IMR-90 (cell line): Measurements from ENCODE around the gene MALSU1. TPM values are rescaled to one million over a fixed set of nuclear protein-coding genes. Genes with fewer than 3 reads are reported as not detected.

Experiments used
- ATAC-seq: fragments of 200-7000 bp; cut with Tn5 transposase; 2 replicates; pipeline ENCODE4 v1.9.1; 2020; ENCODE audit warnings: low read depth, mild to moderate bottlenecking, moderate library complexity
- BruUV-seq: library from RNA; stranded (reverse); fragments of 400-500 nt; replicated peaks from 2 replicates; lab custom pipeline; 2021; lab: Mats Ljungman, UMichigan
- CTCF ChIA-PET: fragments of 300-600 bp; formaldehyde crosslinking; extraction: SDS; loops from one replicate; lab custom pipeline; 2021; ENCODE audit warnings: antibody characterized with exemption; lab: Yijun Ruan, JAX
- POLR2A ChIA-PET: fragments of 300-600 bp; sonication (Branson Sonifier 250); formaldehyde crosslinking; loops from one replicate; lab custom pipeline; 2022; ENCODE audit warnings: antibody characterized with exemption; ENCODE audit not compliant: unreplicated experiment; lab: Charles Lee
- DNase-seq: peaks from one replicate; pipeline ENCODE4 v3.0.0; 2013
- H2AFZ ChIP-seq: replicated peaks from 2 replicates; pipeline ENCODE3; 2013; ENCODE audit warnings: low read length, mild to moderate bottlenecking; ENCODE audit not compliant: poor library complexity
- H2AK5ac ChIP-seq: 2 replicates; pipeline ENCODE4 v1.6.1; 2013; ENCODE audit warnings: low read depth, low read length, inconsistent platforms
- H2AK9ac ChIP-seq: replicated peaks from 2 replicates; pipeline ENCODE3; 2013; ENCODE audit warnings: mild to moderate bottlenecking, low read depth, low read length, moderate library complexity; ENCODE audit not compliant: poor library complexity
- H2BK120ac ChIP-seq: 2 replicates; pipeline ENCODE4 v1.6.1; 2013; ENCODE audit warnings: low read depth, low read length, inconsistent platforms
- H2BK15ac ChIP-seq: 3 replicates; pipeline ENCODE4 v1.6.1; 2013; ENCODE audit warnings: low read depth, low read length, inconsistent platforms
- H2BK20ac ChIP-seq: 2 replicates; pipeline ENCODE4 v1.6.1; 2013; ENCODE audit warnings: low read depth, mild to moderate bottlenecking, inconsistent platforms, low read length, moderate library complexity
- H2BK5ac ChIP-seq: 2 replicates; pipeline ENCODE4 v1.6.1; 2013; ENCODE audit warnings: mild to moderate bottlenecking, low read depth, low read length, inconsistent platforms; ENCODE audit not compliant: poor library complexity, severe bottlenecking
- H3K14ac ChIP-seq: replicated peaks from 2 replicates; pipeline ENCODE4 v1.6.1; 2013; ENCODE audit warnings: low read depth, low read length, inconsistent platforms
- H3K18ac ChIP-seq: 2 replicates; pipeline ENCODE4 v1.6.1; 2013; ENCODE audit warnings: low read depth, low read length, control low read depth
- H3K23ac ChIP-seq: 2 replicates; pipeline ENCODE4 v1.6.1; 2013; ENCODE audit warnings: low read depth, low read length, inconsistent platforms
- H3K27ac ChIP-seq: 2 replicates; pipeline ENCODE4 v1.5.1; 2013; ENCODE audit warnings: mild to moderate bottlenecking, control low read depth, low read length; ENCODE audit not compliant: insufficient read depth
- H3K27me3 ChIP-seq: 2 replicates; pipeline ENCODE4 v1.6.1; 2013; ENCODE audit warnings: low read length; ENCODE audit not compliant: control insufficient read depth, insufficient read depth
- H3K36me3 ChIP-seq: 2 replicates; pipeline ENCODE4 v1.6.1; 2013; ENCODE audit warnings: low read length, mixed read lengths; ENCODE audit not compliant: control insufficient read depth, insufficient read depth
- H3K4ac ChIP-seq: 2 replicates; pipeline ENCODE4 v1.6.1; 2013; ENCODE audit warnings: low read depth, low read length, inconsistent platforms
- H3K4me1 ChIP-seq: 2 replicates; pipeline ENCODE4 v1.6.1; 2013; ENCODE audit warnings: low read length, mixed read lengths; ENCODE audit not compliant: control insufficient read depth, insufficient read depth
- H3K4me2 ChIP-seq: 2 replicates; pipeline ENCODE4 v1.6.1; 2013; ENCODE audit warnings: low read depth, mild to moderate bottlenecking, control low read depth, low read length, moderate library complexity
- H3K4me3 ChIP-seq: 2 replicates; pipeline ENCODE4 v1.5.1; 2013; ENCODE audit warnings: low read depth, mild to moderate bottlenecking, control low read depth, low read length, moderate library complexity; ENCODE audit not compliant: insufficient read depth
- H3K56ac ChIP-seq: 2 replicates; pipeline ENCODE4 v1.6.1; 2013; ENCODE audit warnings: low read length, inconsistent platforms; ENCODE audit not compliant: insufficient read depth; ENCODE audit errors: extremely low read depth
- H3K79me1 ChIP-seq, 2 experiments: 2 replicates each; pipeline ENCODE4 v1.6.1; 2013; ENCODE audit warnings: low read length in 2 of 2, inconsistent platforms in 1 of 2, low read depth in 1 of 2
- H3K9ac ChIP-seq: 2 replicates; pipeline ENCODE4 v1.6.1; 2013; ENCODE audit warnings: low read depth, low read length, control low read depth
- H3K9me1 ChIP-seq: 2 replicates; pipeline ENCODE4 v1.6.1; 2013; ENCODE audit warnings: low read length, inconsistent platforms; ENCODE audit not compliant: insufficient read depth
- H3K9me3 ChIP-seq: 2 replicates; pipeline ENCODE4 v1.6.1; 2013; ENCODE audit warnings: low read length; ENCODE audit not compliant: control insufficient read depth, insufficient read depth
- H4K20me1 ChIP-seq: 2 replicates; pipeline ENCODE4 v1.6.1; 2013; ENCODE audit warnings: low read length, inconsistent platforms; ENCODE audit not compliant: insufficient read depth
- H4K5ac ChIP-seq: 2 replicates; pipeline ENCODE4 v1.6.1; 2013; ENCODE audit warnings: mild to moderate bottlenecking, low read depth, low read length, control low read depth
- H4K8ac ChIP-seq, 2 experiments: 2 replicates each; pipeline ENCODE4 v1.6.1; 2013; ENCODE audit warnings: low read depth in 2 of 2, low read length in 2 of 2, control low read depth in 1 of 2, inconsistent platforms in 1 of 2
- H4K91ac ChIP-seq: 2 replicates; pipeline ENCODE4 v1.6.1; 2013; ENCODE audit warnings: low read depth, low read length, inconsistent platforms; ENCODE audit not compliant: insufficient read depth
- BHLHE40 ChIP-seq: fragments of 150-350 bp; IDR thresholded peaks from 2 replicates; pipeline ENCODE4 v1.6.1; 2016; ENCODE audit warnings: mild to moderate bottlenecking, low read depth, low read length
- CEBPB ChIP-seq: IDR thresholded peaks from 2 replicates; pipeline ENCODE4 v1.6.1; 2012; ENCODE audit warnings: low read depth, low read length, improper control_type of control experiment
- MAFK ChIP-seq: IDR thresholded peaks from 2 replicates; pipeline ENCODE4 v1.6.1; 2012; ENCODE audit warnings: low read depth, low read length, improper control_type of control experiment
- MAZ ChIP-seq: IDR thresholded peaks from 2 replicates; pipeline ENCODE4 v1.6.1; 2012; ENCODE audit warnings: low read depth, mild to moderate bottlenecking, low read length, improper control_type of control experiment, moderate library complexity, borderline replicate concordance
- NFE2L2 ChIP-seq: fragments of 150-350 bp; IDR thresholded peaks from 2 replicates; pipeline ENCODE4 v1.6.1; 2016; ENCODE audit warnings: low read depth, mild to moderate bottlenecking, low read length
- POLR2A ChIP-seq: IDR thresholded peaks from 2 replicates; pipeline ENCODE4 v1.6.1; 2012; ENCODE audit warnings: mild to moderate bottlenecking, low read depth, low read length
- RAD21 ChIP-seq: IDR thresholded peaks from 2 replicates; pipeline ENCODE4 v1.6.1; 2012; ENCODE audit warnings: low read length, improper control_type of control experiment
- RCOR1 ChIP-seq: IDR thresholded peaks from 2 replicates; pipeline ENCODE4 v1.6.1; 2012; ENCODE audit warnings: mild to moderate bottlenecking, low read length, improper control_type of control experiment; ENCODE audit not compliant: insufficient replicate concordance
- RFX5 ChIP-seq: IDR thresholded peaks from 2 replicates; pipeline ENCODE4 v1.8.0; 2012; ENCODE audit warnings: low read depth, mild to moderate bottlenecking, low read length, moderate library complexity
- SMC3 ChIP-seq: fragments of 150-350 bp; IDR thresholded peaks from 2 replicates; pipeline ENCODE4 v1.6.1; 2016; ENCODE audit warnings: low read depth, mild to moderate bottlenecking, antibody characterized with exemption, low read length, moderate library complexity
- dilution Hi-C: fragments of 300-500 bp; cut with HindIII; formaldehyde crosslinking; loops from one replicate; pipeline ENCODE4 v1.14.3; 2018; ENCODE audit warnings: low sequenced_read_pairs; ENCODE audit not compliant: unreplicated experiment
- in situ Hi-C: fragments of 300-500 bp; cut with MboI; formaldehyde crosslinking; loops from 3 replicates; pipeline ENCODE4 v1.14.3; 2019; ENCODE audit warnings: low sequenced_read_pairs, inconsistent platforms, mixed read lengths
- intact Hi-C: fragments of 100-400 bp; cut with micrococcal nuclease; formaldehyde crosslinking; loops from 2 replicates; pipeline ENCODE4 v1.10.0; 2022
- polyA plus RNA-seq, 3 experiments: library from polyadenylated mRNA; depleted of rRNA; stranded (reverse); fragments of >200 nt; gene quantifications; 2 replicates each; pipeline ENCODE4 v1.2.3, GENCODE V29; 2012; ENCODE audit warnings: low replicate concordance in 1 of 3
- total RNA-seq: library from RNA; depleted of rRNA; stranded (reverse); fragments of >200 nt; gene quantifications from 2 replicates; pipeline ENCODE4 v1.2.3, GENCODE V29; 2012
- TF ChIP-seq, protein P1 (sequence below): conservative IDR thresholded peaks from 2 replicates; pipeline ENCODE4 v1.5.1; 2012; ENCODE audit warnings: mild to moderate bottlenecking, low read depth, low read length, improper control_type of control experiment
- TF ChIP-seq, protein P2 (sequence below): fragments of 150-350 bp; IDR thresholded peaks from 2 replicates; pipeline ENCODE4 v1.6.1; 2016; ENCODE audit warnings: low read depth, mild to moderate bottlenecking, low read length, moderate library complexity, borderline replicate concordance
- TF ChIP-seq, protein P3 (sequence below): fragments of 150-350 bp; IDR thresholded peaks from 2 replicates; pipeline ENCODE4 v1.6.1; 2017; ENCODE audit warnings: mild to moderate bottlenecking, antibody characterized with exemption, low read length, low read depth

MALSU1 gene
- total and polyA plus RNA-seq, 2 of the 4 experiments (the other 2 are of a cell fraction): 30.5 to 36.0 TPM

DNA sequence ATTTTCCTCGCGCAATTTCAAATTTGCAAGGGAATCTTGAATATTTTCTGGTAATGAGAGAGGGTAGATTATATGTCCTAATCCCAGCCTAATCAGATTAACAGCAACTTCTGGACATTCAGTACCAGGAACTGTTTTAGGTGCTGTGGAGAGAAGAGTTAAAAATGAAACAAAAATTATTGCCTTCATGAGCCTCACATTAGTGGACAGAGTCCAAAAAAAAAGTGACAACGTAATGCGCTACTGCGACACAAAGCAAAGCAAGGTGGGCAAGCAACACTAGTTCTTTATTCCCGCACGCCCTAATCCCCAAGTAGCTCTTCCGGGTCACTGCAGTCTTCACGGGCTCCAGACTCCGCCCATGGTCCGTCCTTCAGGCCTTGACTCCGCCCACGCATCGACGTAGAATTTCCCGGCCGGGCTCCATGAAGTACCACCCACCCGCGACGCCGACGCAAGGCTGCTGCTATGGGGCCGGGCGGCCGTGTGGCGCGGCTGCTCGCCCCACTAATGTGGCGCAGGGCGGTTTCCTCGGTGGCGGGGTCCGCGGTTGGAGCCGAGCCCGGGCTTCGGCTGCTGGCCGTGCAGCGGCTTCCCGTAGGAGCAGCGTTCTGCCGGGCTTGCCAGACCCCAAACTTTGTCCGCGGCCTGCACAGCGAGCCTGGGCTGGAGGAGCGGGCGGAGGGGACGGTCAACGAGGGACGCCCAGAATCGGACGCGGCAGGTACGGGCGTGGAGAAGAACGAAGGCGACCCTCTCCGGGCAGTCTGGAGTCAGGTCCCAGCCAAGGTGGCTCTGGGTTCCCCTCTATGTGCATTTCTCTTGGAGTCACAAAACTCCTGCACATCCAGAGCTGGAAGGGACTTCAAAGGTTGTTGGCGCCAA, at the start of gene MALSU1 (continued):
- TF ChIP-seq, protein P1, sequence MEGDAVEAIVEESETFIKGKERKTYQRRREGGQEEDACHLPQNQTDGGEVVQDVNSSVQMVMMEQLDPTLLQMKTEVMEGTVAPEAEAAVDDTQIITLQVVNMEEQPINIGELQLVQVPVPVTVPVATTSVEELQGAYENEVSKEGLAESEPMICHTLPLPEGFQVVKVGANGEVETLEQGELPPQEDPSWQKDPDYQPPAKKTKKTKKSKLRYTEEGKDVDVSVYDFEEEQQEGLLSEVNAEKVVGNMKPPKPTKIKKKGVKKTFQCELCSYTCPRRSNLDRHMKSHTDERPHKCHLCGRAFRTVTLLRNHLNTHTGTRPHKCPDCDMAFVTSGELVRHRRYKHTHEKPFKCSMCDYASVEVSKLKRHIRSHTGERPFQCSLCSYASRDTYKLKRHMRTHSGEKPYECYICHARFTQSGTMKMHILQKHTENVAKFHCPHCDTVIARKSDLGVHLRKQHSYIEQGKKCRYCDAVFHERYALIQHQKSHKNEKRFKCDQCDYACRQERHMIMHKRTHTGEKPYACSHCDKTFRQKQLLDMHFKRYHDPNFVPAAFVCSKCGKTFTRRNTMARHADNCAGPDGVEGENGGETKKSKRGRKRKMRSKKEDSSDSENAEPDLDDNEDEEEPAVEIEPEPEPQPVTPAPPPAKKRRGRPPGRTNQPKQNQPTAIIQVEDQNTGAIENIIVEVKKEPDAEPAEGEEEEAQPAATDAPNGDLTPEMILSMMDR: no peak
- TF ChIP-seq MAFK (no peak), CEBPB (no peak)

DNA sequence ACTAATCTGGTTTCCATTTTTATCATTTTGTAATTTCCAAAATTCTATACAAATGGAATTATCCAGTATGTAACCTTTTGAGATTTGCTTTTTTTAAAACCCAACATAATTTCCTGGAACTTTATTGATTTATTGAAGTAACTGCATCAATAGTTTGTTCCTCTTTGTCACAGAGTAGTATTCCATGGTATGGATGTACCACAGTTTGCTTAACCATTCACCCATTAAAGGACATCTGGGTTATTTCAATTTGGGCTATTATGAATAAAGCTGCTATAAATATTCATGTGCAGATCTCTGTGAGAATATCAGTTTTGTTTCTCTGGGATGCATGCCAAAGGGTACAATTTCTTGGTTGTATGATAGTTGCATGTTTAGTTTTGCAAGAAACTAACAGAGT, 49.7 kb upstream of the MALSU1 start:
- H2AFZ ChIP-seq: no peak overlapping the region
- H4K20me1 ChIP-seq: no peaks in the 10 kb centered on the region
- no peak overlapping the region for H4K8ac ChIP-seq
- H3K18ac ChIP-seq: no peak overlapping the region
- no peak overlapping the region for H3K14ac ChIP-seq
- H2BK5ac ChIP-seq: no peak overlapping the region
- H3K4me3 ChIP-seq: no peak overlapping the region
- H2BK20ac ChIP-seq: no peak overlapping the region
- no peak overlapping the region for H2AK9ac ChIP-seq
- no peaks in the 10 kb centered on the region; the same call in 1 of the 2 replicates for H3K4me1 ChIP-seq
- no peak overlapping the region for H4K5ac ChIP-seq
- peaks cover 51% of the 10 kb centered on the region for H3K27me3 ChIP-seq
- H3K27ac ChIP-seq: no peak overlapping the region
- H2BK120ac ChIP-seq: no peak overlapping the region
- ATAC-seq (no peak), DNase-seq (no peak)
- H3K9ac ChIP-seq: no peak overlapping the region
- no peak overlapping the region for H3K4ac ChIP-seq
- peaks cover 5% of the 10 kb centered on the region for H3K9me3 ChIP-seq
- no peaks in the 10 kb centered on the region for H3K79me1 ChIP-seq
- no peak overlapping the region for H3K56ac ChIP-seq
- dilution Hi-C loops: no loop called here
- in situ Hi-C loops: no loop called here
- no peak overlapping the region for H3K4me2 ChIP-seq
- no peak overlapping the region for H2BK15ac ChIP-seq
- BruUV-seq: no TSS peak
- POLR2A ChIA-PET: no interaction called here
- no peaks in the 10 kb centered on the region for H3K36me3 ChIP-seq
- H3K23ac ChIP-seq: no peak overlapping the region
- no peak overlapping the region for H4K91ac ChIP-seq
- CTCF ChIA-PET: interaction anchor here (0.7 to 0.9 kb wide), 2 partner anchors 13 to 521 kb away, joined by 3 read pairs; no protein-coding TSS in a partner anchor
- no peaks in the 10 kb centered on the region for H3K9me1 ChIP-seq
- intact Hi-C loops: no loop called here
- H2AK5ac ChIP-seq: no peak overlapping the region
- TF ChIP-seq RFX5: no peak
- TF ChIP-seq BHLHE40: no peak
- no peak for TF ChIP-seq POLR2A
- TF ChIP-seq MAZ: no peak
- TF ChIP-seq RCOR1: no peak
- no peak for TF ChIP-seq SMC3
- TF ChIP-seq, protein P2, sequence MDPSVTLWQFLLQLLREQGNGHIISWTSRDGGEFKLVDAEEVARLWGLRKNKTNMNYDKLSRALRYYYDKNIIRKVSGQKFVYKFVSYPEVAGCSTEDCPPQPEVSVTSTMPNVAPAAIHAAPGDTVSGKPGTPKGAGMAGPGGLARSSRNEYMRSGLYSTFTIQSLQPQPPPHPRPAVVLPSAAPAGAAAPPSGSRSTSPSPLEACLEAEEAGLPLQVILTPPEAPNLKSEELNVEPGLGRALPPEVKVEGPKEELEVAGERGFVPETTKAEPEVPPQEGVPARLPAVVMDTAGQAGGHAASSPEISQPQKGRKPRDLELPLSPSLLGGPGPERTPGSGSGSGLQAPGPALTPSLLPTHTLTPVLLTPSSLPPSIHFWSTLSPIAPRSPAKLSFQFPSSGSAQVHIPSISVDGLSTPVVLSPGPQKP: no peak
- TF ChIP-seq NFE2L2: no peak
- TF ChIP-seq MAFK: no peak
- TF ChIP-seq, protein P3, sequence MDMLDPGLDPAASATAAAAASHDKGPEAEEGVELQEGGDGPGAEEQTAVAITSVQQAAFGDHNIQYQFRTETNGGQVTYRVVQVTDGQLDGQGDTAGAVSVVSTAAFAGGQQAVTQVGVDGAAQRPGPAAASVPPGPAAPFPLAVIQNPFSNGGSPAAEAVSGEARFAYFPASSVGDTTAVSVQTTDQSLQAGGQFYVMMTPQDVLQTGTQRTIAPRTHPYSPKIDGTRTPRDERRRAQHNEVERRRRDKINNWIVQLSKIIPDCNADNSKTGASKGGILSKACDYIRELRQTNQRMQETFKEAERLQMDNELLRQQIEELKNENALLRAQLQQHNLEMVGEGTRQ: no peak
- TF ChIP-seq RAD21: no peak
- no peak for TF ChIP-seq CEBPB
